Measurements from ENCODE around the gene NAA35. TPM values are rescaled to one million over a fixed set of nuclear protein-coding genes. Genes with fewer than 3 reads are reported as not detected.

The NAA35 gene
- total and polyA plus RNA-seq, 2 experiments from 2014 or later = 29.2 to 31.6 TPM

DNA sequence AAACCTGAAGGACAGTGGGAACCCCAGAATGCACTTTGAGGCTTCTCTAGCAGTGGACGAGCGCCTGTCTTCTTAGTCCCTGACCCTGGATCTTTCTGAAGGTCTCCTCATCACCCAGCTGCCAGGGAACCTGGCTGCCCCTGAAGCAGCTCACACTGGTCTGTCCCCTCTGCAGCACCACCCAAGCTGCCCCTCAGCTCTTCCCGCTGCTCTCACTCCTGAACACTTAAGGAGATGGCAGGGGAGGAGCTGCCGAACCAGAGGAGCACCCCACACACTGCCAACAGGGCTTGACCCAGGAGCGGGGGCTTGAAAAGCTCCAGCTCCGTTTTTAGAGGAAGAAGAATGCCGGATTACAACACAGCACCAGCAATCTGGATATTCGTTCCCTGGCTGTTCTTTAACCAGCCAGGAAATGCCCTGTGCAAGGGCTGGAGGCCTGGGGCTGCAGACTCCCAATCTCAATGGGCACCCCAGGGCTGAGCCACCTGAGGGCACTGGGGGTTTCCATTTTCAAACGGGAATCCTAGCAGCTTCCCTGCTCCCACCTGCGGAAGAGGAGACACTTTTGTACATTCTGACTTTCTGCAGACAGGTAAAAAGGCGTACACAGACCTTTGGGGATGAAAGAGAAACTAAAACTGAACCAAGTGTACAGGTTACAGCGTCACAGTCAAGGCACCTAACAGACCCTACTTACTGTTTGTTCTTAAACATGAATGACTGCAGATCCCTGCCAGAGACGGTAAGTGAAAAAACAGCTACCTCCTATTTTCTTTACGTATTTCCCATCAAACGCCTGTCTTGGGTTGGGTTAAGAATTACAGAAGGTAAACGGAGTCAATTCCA is 122.1 kb downstream of the NAA35 start:
- H3K36me3 Mint-ChIP-seq (ENCODE audit: low read depth) = peaks cover 25% of the 10 kb centered on the region; the same call in 2 of the 3 replicates
- Histone ChIP-seq H3K4me3 (no peak overlapping the region), H3K4me2 (no peak overlapping the region), H3K27ac (ENCODE audit: low read depth) (no peak overlapping the region; the same call in 1 of the 2 replicates), H3K27me3 (ENCODE audit: insufficient read depth) (no peaks in the 10 kb centered on the region), H3K36me3 (ENCODE audit: insufficient read depth) (no peaks in the 10 kb centered on the region), H3K4me1 (ENCODE audit: insufficient read depth) (peaks cover 21% of the 10 kb centered on the region), H3F3A (replicated peaks; ENCODE audit: low read depth) (no peaks in the 10 kb centered on the region), H3K79me2 (replicated peaks; ENCODE audit: insufficient read depth) (peaks cover 27% of the 10 kb centered on the region), H2AFZ (no peak overlapping the region), H3K9me2 (ENCODE audit: insufficient read depth) (no peaks in the 10 kb centered on the region), H4K20me1 (replicated peaks; ENCODE audit: insufficient read depth) (peaks cover 9% of the 10 kb centered on the region)
- H3K4me3 Mint-ChIP-seq = no peak overlapping the region
- peaks cover 32% of the 10 kb centered on the region for H3K4me1 Mint-ChIP-seq
- DNase-seq (ENCODE audit: low spot score) (no peak), ATAC-seq (peak; percentile 50)
- no peak overlapping the region for H3K27ac Mint-ChIP-seq
- TF ChIP-seq, protein P1, sequence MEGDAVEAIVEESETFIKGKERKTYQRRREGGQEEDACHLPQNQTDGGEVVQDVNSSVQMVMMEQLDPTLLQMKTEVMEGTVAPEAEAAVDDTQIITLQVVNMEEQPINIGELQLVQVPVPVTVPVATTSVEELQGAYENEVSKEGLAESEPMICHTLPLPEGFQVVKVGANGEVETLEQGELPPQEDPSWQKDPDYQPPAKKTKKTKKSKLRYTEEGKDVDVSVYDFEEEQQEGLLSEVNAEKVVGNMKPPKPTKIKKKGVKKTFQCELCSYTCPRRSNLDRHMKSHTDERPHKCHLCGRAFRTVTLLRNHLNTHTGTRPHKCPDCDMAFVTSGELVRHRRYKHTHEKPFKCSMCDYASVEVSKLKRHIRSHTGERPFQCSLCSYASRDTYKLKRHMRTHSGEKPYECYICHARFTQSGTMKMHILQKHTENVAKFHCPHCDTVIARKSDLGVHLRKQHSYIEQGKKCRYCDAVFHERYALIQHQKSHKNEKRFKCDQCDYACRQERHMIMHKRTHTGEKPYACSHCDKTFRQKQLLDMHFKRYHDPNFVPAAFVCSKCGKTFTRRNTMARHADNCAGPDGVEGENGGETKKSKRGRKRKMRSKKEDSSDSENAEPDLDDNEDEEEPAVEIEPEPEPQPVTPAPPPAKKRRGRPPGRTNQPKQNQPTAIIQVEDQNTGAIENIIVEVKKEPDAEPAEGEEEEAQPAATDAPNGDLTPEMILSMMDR (conservative IDR thresholded peaks at IDR 0.05; ENCODE audit: low read depth in 2 of 2) = no peak
- no peak for TF ChIP-seq ZNF331 (CRISPR knock-in tag; IDR thresholded peaks at IDR 0.05; ENCODE audit: low read depth)
- TF ChIP-seq EZH2phosphoT487 (IDR thresholded peaks at IDR 0.05; ENCODE audit: unreplicated experiment) = no peak
- no peak for TF ChIP-seq EZH2 (IDR thresholded peaks at IDR 0.05; ENCODE audit: low read depth, unreplicated experiment)
- no peak for TF ChIP-seq POLR2AphosphoS5 (IDR thresholded peaks at IDR 0.05; ENCODE audit: low read depth)
- no peak for TF ChIP-seq STAT1 (IDR thresholded peaks at IDR 0.05; ENCODE audit: unreplicated experiment)
- no peak for TF ChIP-seq NANOG (IDR thresholded peaks at IDR 0.05; ENCODE audit: borderline replicate concordance)
- TF ChIP-seq, protein P2, sequence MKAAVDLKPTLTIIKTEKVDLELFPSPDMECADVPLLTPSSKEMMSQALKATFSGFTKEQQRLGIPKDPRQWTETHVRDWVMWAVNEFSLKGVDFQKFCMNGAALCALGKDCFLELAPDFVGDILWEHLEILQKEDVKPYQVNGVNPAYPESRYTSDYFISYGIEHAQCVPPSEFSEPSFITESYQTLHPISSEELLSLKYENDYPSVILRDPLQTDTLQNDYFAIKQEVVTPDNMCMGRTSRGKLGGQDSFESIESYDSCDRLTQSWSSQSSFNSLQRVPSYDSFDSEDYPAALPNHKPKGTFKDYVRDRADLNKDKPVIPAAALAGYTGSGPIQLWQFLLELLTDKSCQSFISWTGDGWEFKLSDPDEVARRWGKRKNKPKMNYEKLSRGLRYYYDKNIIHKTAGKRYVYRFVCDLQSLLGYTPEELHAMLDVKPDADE (IDR thresholded peaks at IDR 0.05) = no peak
- TF ChIP-seq, protein P3, sequence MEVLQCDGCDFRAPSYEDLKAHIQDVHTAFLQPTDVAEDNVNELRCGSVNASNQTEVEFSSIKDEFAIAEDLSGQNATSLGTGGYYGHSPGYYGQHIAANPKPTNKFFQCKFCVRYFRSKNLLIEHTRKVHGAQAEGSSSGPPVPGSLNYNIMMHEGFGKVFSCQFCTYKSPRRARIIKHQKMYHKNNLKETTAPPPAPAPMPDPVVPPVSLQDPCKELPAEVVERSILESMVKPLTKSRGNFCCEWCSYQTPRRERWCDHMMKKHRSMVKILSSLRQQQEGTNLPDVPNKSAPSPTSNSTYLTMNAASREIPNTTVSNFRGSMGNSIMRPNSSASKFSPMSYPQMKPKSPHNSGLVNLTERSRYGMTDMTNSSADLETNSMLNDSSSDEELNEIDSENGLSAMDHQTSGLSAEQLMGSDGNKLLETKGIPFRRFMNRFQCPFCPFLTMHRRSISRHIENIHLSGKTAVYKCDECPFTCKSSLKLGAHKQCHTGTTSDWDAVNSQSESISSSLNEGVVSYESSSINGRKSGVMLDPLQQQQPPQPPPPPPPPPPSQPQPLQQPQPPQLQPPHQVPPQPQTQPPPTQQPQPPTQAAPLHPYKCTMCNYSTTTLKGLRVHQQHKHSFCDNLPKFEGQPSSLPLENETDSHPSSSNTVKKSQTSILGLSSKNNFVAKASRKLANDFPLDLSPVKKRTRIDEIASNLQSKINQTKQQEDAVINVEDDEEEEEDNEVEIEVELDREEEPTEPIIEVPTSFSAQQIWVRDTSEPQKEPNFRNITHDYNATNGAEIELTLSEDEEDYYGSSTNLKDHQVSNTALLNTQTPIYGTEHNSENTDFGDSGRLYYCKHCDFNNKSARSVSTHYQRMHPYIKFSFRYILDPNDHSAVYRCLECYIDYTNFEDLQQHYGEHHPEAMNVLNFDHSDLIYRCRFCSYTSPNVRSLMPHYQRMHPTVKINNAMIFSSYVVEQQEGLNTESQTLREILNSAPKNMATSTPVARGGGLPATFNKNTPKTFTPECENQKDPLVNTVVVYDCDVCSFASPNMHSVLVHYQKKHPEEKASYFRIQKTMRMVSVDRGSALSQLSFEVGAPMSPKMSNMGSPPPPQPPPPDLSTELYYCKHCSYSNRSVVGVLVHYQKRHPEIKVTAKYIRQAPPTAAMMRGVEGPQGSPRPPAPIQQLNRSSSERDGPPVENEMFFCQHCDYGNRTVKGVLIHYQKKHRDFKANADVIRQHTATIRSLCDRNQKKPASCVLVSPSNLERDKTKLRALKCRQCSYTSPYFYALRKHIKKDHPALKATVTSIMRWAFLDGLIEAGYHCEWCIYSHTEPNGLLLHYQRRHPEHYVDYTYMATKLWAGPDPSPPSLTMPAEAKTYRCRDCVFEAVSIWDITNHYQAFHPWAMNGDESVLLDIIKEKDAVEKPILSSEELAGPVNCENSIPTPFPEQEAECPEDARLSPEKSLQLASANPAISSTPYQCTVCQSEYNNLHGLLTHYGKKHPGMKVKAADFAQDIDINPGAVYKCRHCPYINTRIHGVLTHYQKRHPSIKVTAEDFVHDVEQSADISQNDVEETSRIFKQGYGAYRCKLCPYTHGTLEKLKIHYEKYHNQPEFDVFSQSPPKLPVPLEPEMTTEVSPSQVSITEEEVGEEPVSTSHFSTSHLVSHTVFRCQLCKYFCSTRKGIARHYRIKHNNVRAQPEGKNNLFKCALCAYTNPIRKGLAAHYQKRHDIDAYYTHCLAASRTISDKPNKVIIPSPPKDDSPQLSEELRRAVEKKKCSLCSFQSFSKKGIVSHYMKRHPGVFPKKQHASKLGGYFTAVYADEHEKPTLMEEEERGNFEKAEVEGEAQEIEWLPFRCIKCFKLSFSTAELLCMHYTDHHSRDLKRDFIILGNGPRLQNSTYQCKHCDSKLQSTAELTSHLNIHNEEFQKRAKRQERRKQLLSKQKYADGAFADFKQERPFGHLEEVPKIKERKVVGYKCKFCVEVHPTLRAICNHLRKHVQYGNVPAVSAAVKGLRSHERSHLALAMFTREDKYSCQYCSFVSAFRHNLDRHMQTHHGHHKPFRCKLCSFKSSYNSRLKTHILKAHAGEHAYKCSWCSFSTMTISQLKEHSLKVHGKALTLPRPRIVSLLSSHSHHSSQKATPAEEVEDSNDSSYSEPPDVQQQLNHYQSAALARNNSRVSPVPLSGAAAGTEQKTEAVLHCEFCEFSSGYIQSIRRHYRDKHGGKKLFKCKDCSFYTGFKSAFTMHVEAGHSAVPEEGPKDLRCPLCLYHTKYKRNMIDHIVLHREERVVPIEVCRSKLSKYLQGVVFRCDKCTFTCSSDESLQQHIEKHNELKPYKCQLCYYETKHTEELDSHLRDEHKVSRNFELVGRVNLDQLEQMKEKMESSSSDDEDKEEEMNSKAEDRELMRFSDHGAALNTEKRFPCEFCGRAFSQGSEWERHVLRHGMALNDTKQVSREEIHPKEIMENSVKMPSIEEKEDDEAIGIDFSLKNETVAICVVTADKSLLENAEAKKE (CRISPR knock-in tag; IDR thresholded peaks at IDR 0.05) = no peak
- no peak for TF ChIP-seq ZNF114 (CRISPR knock-in tag; IDR thresholded peaks at IDR 0.05)
- TF ChIP-seq, protein P4, sequence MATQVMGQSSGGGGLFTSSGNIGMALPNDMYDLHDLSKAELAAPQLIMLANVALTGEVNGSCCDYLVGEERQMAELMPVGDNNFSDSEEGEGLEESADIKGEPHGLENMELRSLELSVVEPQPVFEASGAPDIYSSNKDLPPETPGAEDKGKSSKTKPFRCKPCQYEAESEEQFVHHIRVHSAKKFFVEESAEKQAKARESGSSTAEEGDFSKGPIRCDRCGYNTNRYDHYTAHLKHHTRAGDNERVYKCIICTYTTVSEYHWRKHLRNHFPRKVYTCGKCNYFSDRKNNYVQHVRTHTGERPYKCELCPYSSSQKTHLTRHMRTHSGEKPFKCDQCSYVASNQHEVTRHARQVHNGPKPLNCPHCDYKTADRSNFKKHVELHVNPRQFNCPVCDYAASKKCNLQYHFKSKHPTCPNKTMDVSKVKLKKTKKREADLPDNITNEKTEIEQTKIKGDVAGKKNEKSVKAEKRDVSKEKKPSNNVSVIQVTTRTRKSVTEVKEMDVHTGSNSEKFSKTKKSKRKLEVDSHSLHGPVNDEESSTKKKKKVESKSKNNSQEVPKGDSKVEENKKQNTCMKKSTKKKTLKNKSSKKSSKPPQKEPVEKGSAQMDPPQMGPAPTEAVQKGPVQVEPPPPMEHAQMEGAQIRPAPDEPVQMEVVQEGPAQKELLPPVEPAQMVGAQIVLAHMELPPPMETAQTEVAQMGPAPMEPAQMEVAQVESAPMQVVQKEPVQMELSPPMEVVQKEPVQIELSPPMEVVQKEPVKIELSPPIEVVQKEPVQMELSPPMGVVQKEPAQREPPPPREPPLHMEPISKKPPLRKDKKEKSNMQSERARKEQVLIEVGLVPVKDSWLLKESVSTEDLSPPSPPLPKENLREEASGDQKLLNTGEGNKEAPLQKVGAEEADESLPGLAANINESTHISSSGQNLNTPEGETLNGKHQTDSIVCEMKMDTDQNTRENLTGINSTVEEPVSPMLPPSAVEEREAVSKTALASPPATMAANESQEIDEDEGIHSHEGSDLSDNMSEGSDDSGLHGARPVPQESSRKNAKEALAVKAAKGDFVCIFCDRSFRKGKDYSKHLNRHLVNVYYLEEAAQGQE (IDR thresholded peaks at IDR 0.05; ENCODE audit: unreplicated experiment) = no peak
- TF ChIP-seq JUNB (IDR thresholded peaks at IDR 0.05; ENCODE audit: unreplicated experiment) = no peak
- H3K9me3 Mint-ChIP-seq = no peaks in the 10 kb centered on the region; the same call in 2 of the 3 replicates
- H3K27me3 Mint-ChIP-seq (ENCODE audit: insufficient read depth, low read depth, poor library complexity) = peaks cover 2% of the 10 kb centered on the region

Measured in GM23338 (cell line).